Caco-2 (cell line): ENCODE measurements around the gene VAMP8. TPM values are rescaled to one million over a fixed set of nuclear protein-coding genes. Genes with fewer than 3 reads are reported as not detected.

Source experiments
- BruUV-seq: library from RNA; stranded (reverse); fragments of 400-500 nt; replicated peaks from 2 replicates; lab custom pipeline; 2021; lab: Mats Ljungman, UMichigan
- CTCF ChIA-PET: fragments of 300-600 bp; sonication (Branson Sonifier 250); formaldehyde crosslinking; loops from one replicate; lab custom pipeline; 2022; ENCODE audit warnings: antibody characterized with exemption; lab: Charles Lee
- POLR2A ChIA-PET: fragments of 300-600 bp; sonication (Branson Sonifier 250); formaldehyde crosslinking; loops from one replicate; lab custom pipeline; 2022; ENCODE audit warnings: antibody characterized with exemption; lab: Charles Lee
- DNase-seq, 2 experiments: peaks; one replicate each; pipeline versions ENCODE4 v3.0.0 to v3.0.0-alpha.2; 2020 to 2022
- H3K27me3 ChIP-seq: replicated peaks from 2 replicates; pipeline ENCODE4 v1.6.0; 2011; ENCODE audit warnings: low read length; ENCODE audit not compliant: control insufficient read depth, insufficient read depth
- H3K36me3 ChIP-seq: 2 replicates; pipeline ENCODE4 v1.5.1; 2011; ENCODE audit warnings: low read length; ENCODE audit not compliant: control insufficient read depth, insufficient read depth
- H3K4me1 ChIP-seq: fragments of 250-450 bp; sonication (Bioruptor Pico); 2 replicates; pipeline ENCODE4 v1.5.1; 2020; ENCODE audit warnings: mild to moderate bottlenecking
- H3K4me3 ChIP-seq: 2 replicates; pipeline ENCODE4 v1.5.1; 2011; ENCODE audit warnings: low read depth, mild to moderate bottlenecking, control low read depth, low read length
- H3K9me3 ChIP-seq: fragments of 250-450 bp; sonication (Bioruptor Pico); 2 replicates; pipeline ENCODE4 v1.5.1; 2020; ENCODE audit warnings: mild to moderate bottlenecking, moderate library complexity
- H3K27ac Mint-ChIP-seq: one replicate; pipeline ENCODE4 v1.8.0; 2022; ENCODE audit warnings: mixed read lengths; ENCODE audit not compliant: unreplicated experiment
- H3K27me3 Mint-ChIP-seq: one replicate; pipeline ENCODE4 v1.8.0; 2022; ENCODE audit warnings: mixed read lengths; ENCODE audit not compliant: insufficient read depth, unreplicated experiment
- H3K36me3 Mint-ChIP-seq: one replicate; pipeline ENCODE4 v1.8.0; 2022; ENCODE audit warnings: mild to moderate bottlenecking, mixed read lengths; ENCODE audit not compliant: insufficient read depth, unreplicated experiment
- H3K4me1 Mint-ChIP-seq: one replicate; pipeline ENCODE4 v1.8.0; 2022; ENCODE audit warnings: low read depth, mixed read lengths; ENCODE audit not compliant: unreplicated experiment
- H3K4me3 Mint-ChIP-seq: one replicate; pipeline ENCODE4 v1.8.0; 2022; ENCODE audit warnings: mild to moderate bottlenecking, moderate library complexity, mixed read lengths; ENCODE audit not compliant: unreplicated experiment
- H3K9me3 Mint-ChIP-seq: one replicate; pipeline ENCODE4 v1.8.0; 2022; ENCODE audit warnings: mixed read lengths; ENCODE audit not compliant: unreplicated experiment
- intact Hi-C: fragments of 100-400 bp; cut with micrococcal nuclease; formaldehyde crosslinking; loops from one replicate; pipeline ENCODE4 v1.10.0; 2022; ENCODE audit not compliant: unreplicated experiment
- total RNA-seq: library from RNA; stranded (reverse); gene quantifications from 2 replicates; pipeline ENCODE4 v1.2.3, GENCODE V29; 2022
- TF ChIP-seq, protein P1 (sequence below), 2 experiments: fragments of 200-600 bp in 1 of 2; IDR thresholded peaks; 1 replicate in 1 of 2; 2 replicates in 1 of 2; pipeline versions ENCODE4 v1.5.1 to v1.8.0; 2011 to 2022; ENCODE audit warnings: antibody characterized with exemption in 1 of 2, control low read depth in 1 of 2, inconsistent platforms in 1 of 2, low read depth in 1 of 2, low read length in 1 of 2, mild to moderate bottlenecking in 1 of 2, moderate library complexity in 1 of 2; ENCODE audit not compliant: insufficient read depth in 1 of 2, severe bottlenecking in 1 of 2, unreplicated experiment in 1 of 2

VAMP8 gene
- total RNA-seq, 1 experiment from 2014 or later = 85.5 TPM

DNA sequence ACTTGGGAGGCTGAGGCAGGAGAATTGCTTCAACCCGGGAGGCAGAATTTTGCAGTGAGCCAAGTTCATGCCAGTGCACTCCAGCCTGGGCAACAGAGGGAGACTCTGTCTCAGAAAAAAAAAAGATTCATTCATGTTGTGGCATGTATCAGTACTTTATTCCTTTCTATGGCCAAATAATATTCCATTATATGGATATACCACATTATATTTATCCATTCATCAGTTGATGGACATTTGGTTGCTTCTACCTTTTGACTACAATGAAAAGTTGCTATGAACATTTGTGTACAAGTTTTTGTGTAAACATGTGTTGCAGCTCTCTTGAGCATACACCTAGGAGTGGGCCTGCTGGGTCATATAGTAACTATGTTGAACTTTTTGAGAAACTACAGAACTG, 47.6 kb upstream of the VAMP8 start:
- TF ChIP-seq, protein P1, sequence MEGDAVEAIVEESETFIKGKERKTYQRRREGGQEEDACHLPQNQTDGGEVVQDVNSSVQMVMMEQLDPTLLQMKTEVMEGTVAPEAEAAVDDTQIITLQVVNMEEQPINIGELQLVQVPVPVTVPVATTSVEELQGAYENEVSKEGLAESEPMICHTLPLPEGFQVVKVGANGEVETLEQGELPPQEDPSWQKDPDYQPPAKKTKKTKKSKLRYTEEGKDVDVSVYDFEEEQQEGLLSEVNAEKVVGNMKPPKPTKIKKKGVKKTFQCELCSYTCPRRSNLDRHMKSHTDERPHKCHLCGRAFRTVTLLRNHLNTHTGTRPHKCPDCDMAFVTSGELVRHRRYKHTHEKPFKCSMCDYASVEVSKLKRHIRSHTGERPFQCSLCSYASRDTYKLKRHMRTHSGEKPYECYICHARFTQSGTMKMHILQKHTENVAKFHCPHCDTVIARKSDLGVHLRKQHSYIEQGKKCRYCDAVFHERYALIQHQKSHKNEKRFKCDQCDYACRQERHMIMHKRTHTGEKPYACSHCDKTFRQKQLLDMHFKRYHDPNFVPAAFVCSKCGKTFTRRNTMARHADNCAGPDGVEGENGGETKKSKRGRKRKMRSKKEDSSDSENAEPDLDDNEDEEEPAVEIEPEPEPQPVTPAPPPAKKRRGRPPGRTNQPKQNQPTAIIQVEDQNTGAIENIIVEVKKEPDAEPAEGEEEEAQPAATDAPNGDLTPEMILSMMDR (IDR thresholded peaks at IDR 0.05; ENCODE audit: insufficient read depth in 1 of 2, low read depth in 1 of 2, low read length in 1 of 2, severe bottlenecking in 1 of 2, unreplicated experiment in 1 of 2) = no peak
- Histone ChIP-seq H3K36me3 (no peaks in the 10 kb centered on the region), H3K9me3 (no peaks in the 10 kb centered on the region), H3K4me1 (no peaks in the 10 kb centered on the region), H3K27me3 (no peaks in the 10 kb centered on the region), H3K4me3 (no peak overlapping the region)
- no peak for DNase-seq
- CTCF ChIA-PET = no interaction called here
- Mint-ChIP-seq H3K9me3 (no peaks in the 10 kb centered on the region), H3K27ac (no peak overlapping the region), H3K4me1 (peaks cover 2% of the 10 kb centered on the region), H3K36me3 (no peaks in the 10 kb centered on the region), H3K27me3 (peaks cover 2% of the 10 kb centered on the region), H3K4me3 (no peak overlapping the region)
- intact Hi-C loops = no loop called here
- no TSS peak for BruUV-seq
- POLR2A ChIA-PET = no interaction called here

- Mint-ChIP-seq H3K27me3 (peaks cover 2% of the 10 kb centered on the region), H3K9me3 (no peaks in the 10 kb centered on the region), H3K4me1 (peaks cover 14% of the 10 kb centered on the region), H3K27ac (no peak overlapping the region), H3K36me3 (no peaks in the 10 kb centered on the region), H3K4me3 (no peak overlapping the region)
- TF ChIP-seq, protein P1 (IDR thresholded peaks at IDR 0.05; ENCODE audit: insufficient read depth in 1 of 2, low read depth in 1 of 2, low read length in 1 of 2, severe bottlenecking in 1 of 2, unreplicated experiment in 1 of 2) = no peak
- ChIA-PET POLR2A (interaction anchor here (0.6 to 0.7 kb wide), 3 partner anchors 71 to 205 kb away, joined by 4 to 15 read pairs (median 7); partner anchors contain the start of gene TMEM150A), CTCF (interaction anchor here (0.5 to 1.0 kb wide), 3 partner anchors 20 to 783 kb away, joined by 3 to 4 read pairs (median 3); partner anchors contain the start of gene GGCX)
- Histone ChIP-seq H3K27me3 (no peaks in the 10 kb centered on the region), H3K9me3 (no peaks in the 10 kb centered on the region), H3K36me3 (no peaks in the 10 kb centered on the region), H3K4me1 (no peaks in the 10 kb centered on the region), H3K4me3 (no peak overlapping the region)
- BruUV-seq = no TSS peak
- intact Hi-C loops = no loop called here
- no peak for DNase-seq
Measured at GRCh38 chr2:85531589-85531988, 45.8 kb upstream of the VAMP8 start.

GRCh38 chr2:85534099-85534498, 43.3 kb upstream of the VAMP8 start:
- TF ChIP-seq, protein P1 (IDR thresholded peaks at IDR 0.05; ENCODE audit: insufficient read depth in 1 of 2, low read depth in 1 of 2, low read length in 1 of 2, severe bottlenecking in 1 of 2, unreplicated experiment in 1 of 2) = no peak
- no TSS peak for BruUV-seq
- peaks cover under 1% of the 10 kb centered on the region for H3K27me3 Mint-ChIP-seq
- no peaks in the 10 kb centered on the region for H3K9me3 ChIP-seq
- no peak overlapping the region for H3K4me3 ChIP-seq
- peaks cover 14% of the 10 kb centered on the region for H3K4me1 Mint-ChIP-seq
- peaks cover 14% of the 10 kb centered on the region for H3K36me3 Mint-ChIP-seq
- H3K27ac Mint-ChIP-seq = no peak overlapping the region
- ChIA-PET POLR2A (interaction anchor here (0.9 kb wide), 1 partner anchor 97 kb away, joined by 7 read pairs; no protein-coding TSS in a partner anchor), CTCF (no interaction called here)
- DNase-seq = no peak
- no peaks in the 10 kb centered on the region for H3K9me3 Mint-ChIP-seq
- intact Hi-C loops = no loop called here
- no peak overlapping the region for H3K4me3 Mint-ChIP-seq
- H3K36me3 ChIP-seq = no peaks in the 10 kb centered on the region
- no peaks in the 10 kb centered on the region for H3K27me3 ChIP-seq
- peaks cover 6% of the 10 kb centered on the region for H3K4me1 ChIP-seq
